GM20000 (cell line): ENCODE data around the gene TYRP1.

Experiments
- DNase-seq: peaks from one replicate; pipeline ENCODE4 v3.0.0; 2012; ENCODE audit warnings: low spot score
- TF ChIP-seq, protein P1 (sequence below): IDR thresholded peaks from 2 replicates; pipeline ENCODE4 v1.5.1; 2012; ENCODE audit warnings: mild to moderate bottlenecking, control low read depth; ENCODE audit errors: extremely low read depth, missing control alignments

Gene TYRP1

DNA sequence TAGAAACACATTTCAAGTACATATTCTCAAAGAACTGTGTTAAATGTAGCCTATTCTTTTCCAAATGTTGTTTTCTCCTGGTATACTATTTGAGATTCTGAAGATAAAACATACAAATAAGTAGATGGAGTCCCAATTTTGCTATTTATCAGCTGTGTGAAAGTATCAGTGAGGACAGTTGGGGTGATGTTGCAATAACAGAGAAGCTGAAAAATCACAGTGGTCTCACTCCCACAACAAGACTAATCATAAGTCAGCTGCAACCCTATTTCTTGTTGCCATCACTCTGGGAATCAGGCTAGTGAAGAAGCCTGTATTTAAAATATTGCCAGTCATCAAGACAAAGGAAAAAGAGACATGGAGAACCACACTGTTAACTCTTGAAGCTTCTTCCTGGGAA is 55.8 kb downstream of the TYRP1 start:
- TF ChIP-seq, protein P1, sequence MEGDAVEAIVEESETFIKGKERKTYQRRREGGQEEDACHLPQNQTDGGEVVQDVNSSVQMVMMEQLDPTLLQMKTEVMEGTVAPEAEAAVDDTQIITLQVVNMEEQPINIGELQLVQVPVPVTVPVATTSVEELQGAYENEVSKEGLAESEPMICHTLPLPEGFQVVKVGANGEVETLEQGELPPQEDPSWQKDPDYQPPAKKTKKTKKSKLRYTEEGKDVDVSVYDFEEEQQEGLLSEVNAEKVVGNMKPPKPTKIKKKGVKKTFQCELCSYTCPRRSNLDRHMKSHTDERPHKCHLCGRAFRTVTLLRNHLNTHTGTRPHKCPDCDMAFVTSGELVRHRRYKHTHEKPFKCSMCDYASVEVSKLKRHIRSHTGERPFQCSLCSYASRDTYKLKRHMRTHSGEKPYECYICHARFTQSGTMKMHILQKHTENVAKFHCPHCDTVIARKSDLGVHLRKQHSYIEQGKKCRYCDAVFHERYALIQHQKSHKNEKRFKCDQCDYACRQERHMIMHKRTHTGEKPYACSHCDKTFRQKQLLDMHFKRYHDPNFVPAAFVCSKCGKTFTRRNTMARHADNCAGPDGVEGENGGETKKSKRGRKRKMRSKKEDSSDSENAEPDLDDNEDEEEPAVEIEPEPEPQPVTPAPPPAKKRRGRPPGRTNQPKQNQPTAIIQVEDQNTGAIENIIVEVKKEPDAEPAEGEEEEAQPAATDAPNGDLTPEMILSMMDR = no peak
- no peak for DNase-seq

DNA sequence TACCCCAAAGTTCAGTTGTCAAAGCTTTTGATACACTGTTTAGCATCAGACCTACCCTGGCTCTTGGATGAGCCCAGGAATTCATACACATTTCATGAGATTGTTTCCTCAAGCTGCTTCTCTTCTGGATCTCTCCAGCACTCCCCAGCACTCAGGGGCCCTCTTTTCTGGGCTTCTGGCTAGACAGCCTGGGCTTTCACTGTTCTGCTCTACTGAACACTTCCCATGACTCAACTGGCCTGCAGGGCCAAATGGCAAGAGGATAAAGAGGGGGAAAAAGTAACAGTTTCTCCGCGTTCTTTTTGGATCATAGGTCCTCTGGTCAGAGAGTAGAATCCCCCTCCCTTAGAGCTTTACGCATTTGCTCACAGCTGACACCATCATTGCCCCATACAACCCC is 60.7 kb downstream of the TYRP1 start:
- TF ChIP-seq, protein P1 = no peak

DNA sequence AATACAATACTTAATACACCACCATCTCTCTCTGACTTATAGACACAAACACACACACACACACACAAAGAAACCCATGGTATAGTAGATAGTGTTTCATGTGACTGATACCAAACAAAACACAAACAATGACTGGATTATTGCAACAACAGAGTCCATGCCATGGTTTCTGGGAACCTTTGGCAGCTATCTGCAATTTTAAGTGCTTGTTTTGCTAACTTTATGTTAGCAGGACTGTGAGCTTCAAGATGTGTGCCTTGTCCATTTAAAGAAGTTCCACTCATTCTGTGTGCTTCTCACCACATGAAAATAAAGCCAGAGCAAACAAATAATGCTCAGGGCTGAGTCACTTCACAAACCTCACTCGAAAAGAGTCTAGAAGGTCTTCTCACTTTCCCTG is 66.6 kb downstream of the TYRP1 start:
- TF ChIP-seq, protein P1 = no peak
- DNase-seq = no peak

More for the DNA sequence above, 60.7 kb downstream of the TYRP1 start:
- DNase-seq = no peak
